Cardiac fibroblast (primary cell): ENCODE results near the gene HSPBP1.
"Not testable (repeated sequence)": the region's sequence is repeated elsewhere in the genome, so short reads cannot be mapped to it uniquely, and the experiment has no call there.

Source experiments
- DNase-seq, 2 donors: peaks; one replicate each; pipeline versions ENCODE4 v3.0.0 to v3.0.0-alpha.2; 2010; ENCODE audit warnings: low read depth in 2 of 2
- H3K4me3 ChIP-seq, 2 donors: replicated peaks in 1 of 2; 1 replicate in 1 of 2; 2 replicates in 1 of 2; pipeline ENCODE4 v1.5.1; 2011; ENCODE audit warnings: low read depth in 2 of 2, low read length in 2 of 2, mild to moderate bottlenecking in 2 of 2, moderate library complexity in 1 of 2
- CTCF ChIP-seq: IDR thresholded peaks from one replicate; pipeline ENCODE4 v1.5.1; 2011; ENCODE audit warnings: low read depth, mild to moderate bottlenecking, low read length, inconsistent platforms

The HSPBP1 gene

DNA sequence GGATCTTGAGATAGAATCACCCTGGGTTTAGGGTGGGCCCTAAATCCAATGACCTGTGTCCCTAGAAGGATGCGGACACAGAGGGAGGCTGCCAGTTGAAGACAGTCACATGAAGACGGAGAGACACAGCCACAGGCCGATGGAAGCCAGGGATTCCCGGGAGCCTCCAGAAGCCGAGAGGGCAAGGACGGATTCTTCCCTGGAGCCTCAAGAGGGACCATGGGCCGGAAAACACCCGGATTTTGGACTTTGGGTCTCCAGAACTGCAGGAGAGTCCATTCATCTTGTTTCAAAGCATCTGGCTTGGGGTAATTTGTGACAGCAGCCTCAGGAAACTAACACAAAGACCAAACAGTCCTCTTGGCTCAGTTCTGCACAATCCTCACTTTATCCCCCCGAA is 53.6 kb downstream of the HSPBP1 start:
- TF ChIP-seq CTCF = no peak
- no peak for DNase-seq
- H3K4me3 ChIP-seq = no peak overlapping the region

- no peak overlapping the region for H3K4me3 ChIP-seq
- no peak for DNase-seq
- TF ChIP-seq CTCF = no peak
Measured at GRCh38 chr19:55225415-55225958, 54.4 kb downstream of the HSPBP1 start.

GRCh38 chr19:55224679-55225414 is 55.1 kb downstream of the HSPBP1 start:
- H3K4me3 ChIP-seq, DNase-seq: not testable (repeated sequence)

GRCh38 chr19:55224038-55224665 is 55.8 kb downstream of the HSPBP1 start:
- no peak overlapping the region for H3K4me3 ChIP-seq
- no peak for TF ChIP-seq CTCF
- DNase-seq = no peak

DNA sequence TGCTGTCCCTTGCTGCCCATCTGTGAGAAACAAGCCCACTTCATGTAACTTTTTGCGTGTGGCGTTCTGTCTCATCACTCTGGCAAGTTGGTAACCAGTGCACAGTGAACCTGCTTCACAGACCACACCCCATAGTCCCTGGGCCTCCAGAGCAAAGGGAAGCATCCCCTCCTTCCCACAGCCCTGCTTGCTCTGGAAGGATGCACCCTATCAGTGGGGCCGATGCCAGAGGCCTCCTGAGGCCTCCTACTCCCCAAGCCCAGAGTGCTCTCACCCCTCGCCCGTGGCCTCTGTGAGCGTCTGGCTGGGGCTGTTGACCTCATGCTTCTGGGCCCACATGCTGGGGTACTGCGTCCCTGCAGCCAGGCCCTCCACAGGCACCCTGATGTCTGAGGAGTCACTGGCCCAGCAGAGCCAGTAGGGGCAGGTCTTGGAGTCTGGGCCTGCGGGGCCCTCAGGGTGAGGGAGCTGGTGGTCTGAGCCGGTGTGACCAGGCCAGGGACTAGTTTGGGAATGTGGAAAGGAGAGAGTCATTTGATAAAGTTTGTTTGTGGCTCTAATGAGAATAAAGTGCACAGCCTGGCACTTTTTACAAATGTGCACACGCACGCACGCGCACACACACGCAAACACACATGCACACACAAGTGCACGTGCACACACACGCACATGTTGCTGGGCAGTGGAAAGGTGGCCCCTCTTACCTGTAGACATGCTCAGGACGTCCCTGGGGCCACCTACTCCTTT is 56.4 kb downstream of the HSPBP1 start:
- no peak overlapping the region for H3K4me3 ChIP-seq
- no peak for TF ChIP-seq CTCF
- DNase-seq = no peak

- DNase-seq = no peak
- TF ChIP-seq CTCF = no peak
- H3K4me3 ChIP-seq = no peak overlapping the region
Measured at GRCh38 chr19:55220525-55220924, 59.4 kb downstream of the HSPBP1 start.
